ENCODE results near the gene MAP3K14.
"Not testable (repeated sequence)": the region's sequence is repeated elsewhere in the genome, so short reads cannot be mapped to it uniquely, and the experiment has no call there.

MAP3K14 gene

GRCh38 chr17:45316434-45317110, at the start of gene MAP3K14:
MAP3K14 (minus strand) TSS chr17:45317020; CDS start chr17:45290745, 26,275 bp downstream.
- DNase-seq (ENCODE audit: low read depth in 3 of 3, low spot score in 1 of 3): peak in 2 of 3 donors; percentile 30 to 36

- no peak for DNase-seq (ENCODE audit: low read depth in 3 of 3, low spot score in 1 of 3)
Observed at GRCh38 chr17:45366049-45366448, 49.2 kb upstream of the MAP3K14 start.

GRCh38 chr17:45364531-45365390, 47.9 kb upstream of the MAP3K14 start:
- DNase-seq (ENCODE audit: low read depth in 3 of 3, low spot score in 1 of 3): no peak

- no peak for DNase-seq (ENCODE audit: low read depth in 3 of 3, low spot score in 1 of 3)
Observed at GRCh38 chr17:45363498-45363897, 46.7 kb upstream of the MAP3K14 start.

GRCh38 chr17:45361976-45362375, 45.2 kb upstream of the MAP3K14 start:
- no peak for DNase-seq (ENCODE audit: low read depth in 3 of 3, low spot score in 1 of 3)

GRCh38 chr17:45361451-45361850, 44.6 kb upstream of the MAP3K14 start:
- DNase-seq (ENCODE audit: low read depth in 3 of 3, low spot score in 1 of 3): no peak

- DNase-seq (ENCODE audit: low read depth in 3 of 3, low spot score in 1 of 3): no peak
Observed at GRCh38 chr17:45357364-45357997, 40.7 kb upstream of the MAP3K14 start.

GRCh38 chr17:45355087-45355486, 38.3 kb upstream of the MAP3K14 start:
- DNase-seq (ENCODE audit: low read depth in 3 of 3, low spot score in 1 of 3): no peak

- no peak for DNase-seq (ENCODE audit: low read depth in 3 of 3, low spot score in 1 of 3)
Observed at GRCh38 chr17:45353043-45353442, 36.2 kb upstream of the MAP3K14 start.

- no peak for DNase-seq (ENCODE audit: low read depth in 3 of 3, low spot score in 1 of 3)
Observed at GRCh38 chr17:45351831-45352230, 35.0 kb upstream of the MAP3K14 start.

GRCh38 chr17:45347444-45347843, 30.6 kb upstream of the MAP3K14 start:
- DNase-seq (ENCODE audit: low read depth in 3 of 3, low spot score in 1 of 3): no peak

GRCh38 chr17:45346216-45347015, 29.6 kb upstream of the MAP3K14 start:
- no peak for DNase-seq (ENCODE audit: low read depth in 3 of 3, low spot score in 1 of 3)

- DNase-seq (ENCODE audit: low read depth in 3 of 3, low spot score in 1 of 3): no peak
Observed at GRCh38 chr17:45345554-45346215, 28.9 kb upstream of the MAP3K14 start.

GRCh38 chr17:45345246-45345553, 28.4 kb upstream of the MAP3K14 start:
- DNase-seq (ENCODE audit: low read depth in 3 of 3, low spot score in 1 of 3): no peak

- not testable (repeated sequence) for DNase-seq (ENCODE audit: low read depth in 3 of 3, low spot score in 1 of 3)
Observed at GRCh38 chr17:45343967-45344664, 27.3 kb upstream of the MAP3K14 start.

- DNase-seq (ENCODE audit: low read depth in 3 of 3, low spot score in 1 of 3): no peak
Observed at GRCh38 chr17:45342871-45343526, 26.2 kb upstream of the MAP3K14 start.

GRCh38 chr17:45342306-45342705, 25.5 kb upstream of the MAP3K14 start:
- no peak for DNase-seq (ENCODE audit: low read depth in 3 of 3, low spot score in 1 of 3)

- DNase-seq (ENCODE audit: low read depth in 3 of 3, low spot score in 1 of 3): no peak
Observed at GRCh38 chr17:45341533-45342158, 24.8 kb upstream of the MAP3K14 start.
